HCT116 (cell line): ENCODE measurements around the gene SEMA5A. TPM values are rescaled to one million over a fixed set of nuclear protein-coding genes. Genes with fewer than 3 reads are reported as not detected.

Source experiments
- ATAC-seq: fragments of 200-7000 bp; cut with Tn5 transposase; 2 replicates; pipeline ENCODE4 v1.9.1; 2020; ENCODE audit warnings: mild to moderate bottlenecking, moderate library complexity
- BruUV-seq: library from RNA; stranded (reverse); fragments of 400-500 nt; replicated peaks from 2 replicates; lab custom pipeline; 2021; lab: Mats Ljungman, UMichigan
- CTCF ChIA-PET: fragments of 300-600 bp; sonication (Branson Sonifier 250); formaldehyde crosslinking; loops from one replicate; lab custom pipeline; 2021; ENCODE audit warnings: antibody characterized with exemption; lab: Charles Lee
- POLR2A ChIA-PET: fragments of 300-600, 350-600 bp; sonication (Branson Sonifier 250); formaldehyde crosslinking; loops from one replicate; lab custom pipeline; 2021; ENCODE audit warnings: antibody characterized with exemption; lab: Charles Lee
- RAD21 ChIA-PET, 2 experiments: fragments of 300-600 bp; sonication (Branson Sonifier 250); formaldehyde crosslinking; loops; one replicate each; lab custom pipeline; 2023; ENCODE audit warnings: low total read pairs in 2 of 2; ENCODE audit not compliant: uncharacterized antibody in 2 of 2, unreplicated experiment in 2 of 2, low non-redundant PET in 1 of 2; lab: Charles Lee
- DNase-seq: peaks from one replicate; pipeline ENCODE4 v3.0.0-alpha.2; 2010; ENCODE audit warnings: low read depth, low spot score
- H2AFZ ChIP-seq: fragments of 200-600 bp; shearing (Covaris generic), sonication (generic); 2 replicates; pipeline ENCODE4 v1.6.1; 2017; ENCODE audit warnings: low read depth, mixed run types, mixed read lengths, antibody characterized with exemption, low read length; ENCODE audit not compliant: poor library complexity, severe bottlenecking
- H3K27ac ChIP-seq: 2 replicates; pipeline ENCODE4 v1.5.1; 2012; ENCODE audit warnings: low read depth, low read length
- H3K27me3 ChIP-seq: fragments of 200-600 bp; sonication (generic); 2 replicates; pipeline ENCODE4 v1.6.1; 2016; ENCODE audit warnings: mixed run types, low read length, mixed read lengths; ENCODE audit not compliant: insufficient read depth
- H3K36me3 ChIP-seq, 2 experiments: fragments of 200-500 bp in 1 of 2; fragments of 200-600 bp in 1 of 2; sonication (Bioruptor generic) in 1 of 2; sonication (generic) in 1 of 2; 2 replicates each; pipeline versions ENCODE4 v1.5.1 to v1.6.1; 2014 to 2016; ENCODE audit warnings: low read length in 2 of 2, inconsistent platforms in 1 of 2, mixed read lengths in 1 of 2, mixed run types in 1 of 2; ENCODE audit not compliant: insufficient read depth in 2 of 2, control insufficient read depth in 1 of 2
- H3K4me1 ChIP-seq, 2 experiments: fragments of 200-600 bp in 1 of 2; sonication (generic) in 1 of 2; 2 replicates each; pipeline versions ENCODE4 v1.5.1 to v1.6.1; 2012 to 2017; ENCODE audit warnings: low read length in 2 of 2, inconsistent platforms in 1 of 2, mild to moderate bottlenecking in 1 of 2, mixed read lengths in 1 of 2, mixed run types in 1 of 2, moderate library complexity in 1 of 2; ENCODE audit not compliant: insufficient read depth in 2 of 2, control insufficient read depth in 1 of 2
- H3K4me2 ChIP-seq: fragments of 200-600 bp; sonication (generic); 2 replicates; pipeline ENCODE4 v1.6.1; 2017; ENCODE audit warnings: mixed run types, low read length, mixed read lengths
- H3K4me3 ChIP-seq, 2 experiments: fragments of 200-600 bp in 1 of 2; sonication (generic) in 1 of 2; replicated peaks in 1 of 2; 2 replicates each; pipeline ENCODE4 v1.5.1; 2011 to 2016; ENCODE audit warnings: low read length in 2 of 2, control low read depth in 1 of 2, low read depth in 1 of 2, mild to moderate bottlenecking in 1 of 2, mixed read lengths in 1 of 2, mixed run types in 1 of 2
- H3K79me2 ChIP-seq: fragments of 200-600 bp; sonication (generic); 2 replicates; pipeline ENCODE4 v1.6.1; 2017; ENCODE audit warnings: mild to moderate bottlenecking, mixed run types, low read length, moderate library complexity, mixed read lengths; ENCODE audit not compliant: insufficient read depth
- H3K9ac ChIP-seq: fragments of 200-600 bp; sonication (generic); 2 replicates; pipeline ENCODE4 v1.6.1; 2016; ENCODE audit warnings: low read length, mixed read lengths
- H3K9me2 ChIP-seq: fragments of 200-600 bp; sonication (generic), shearing (Covaris generic); 2 replicates; pipeline ENCODE4 v1.6.1; 2017; ENCODE audit warnings: mixed run types, mild to moderate bottlenecking, moderate library complexity; ENCODE audit not compliant: insufficient read depth
- H3K9me3 ChIP-seq, 2 experiments: fragments of 200-500 bp in 1 of 2; fragments of 200-600 bp in 1 of 2; sonication (Bioruptor generic) in 1 of 2; sonication (generic) in 1 of 2; 2 replicates each; pipeline ENCODE4 v1.6.1; 2014 to 2017; ENCODE audit warnings: low read length in 2 of 2, mixed read lengths in 2 of 2, inconsistent platforms in 1 of 2, low read depth in 1 of 2, mild to moderate bottlenecking in 1 of 2, mixed run types in 1 of 2, moderate library complexity in 1 of 2; ENCODE audit not compliant: control insufficient read depth in 1 of 2, insufficient read depth in 1 of 2
- H4K20me1 ChIP-seq: fragments of 200-600 bp; sonication (generic), shearing (Covaris generic); 2 replicates; pipeline ENCODE4 v1.6.1; 2017; ENCODE audit warnings: mixed run types, mild to moderate bottlenecking, moderate library complexity; ENCODE audit not compliant: insufficient read depth
- CBX3 ChIP-seq: IDR thresholded peaks from 2 replicates; pipeline ENCODE4 v1.6.1; 2012; ENCODE audit warnings: low read depth
- CEBPB ChIP-seq: IDR thresholded peaks from 2 replicates; pipeline ENCODE4 v1.6.1; 2012; ENCODE audit warnings: low read depth
- CTCF ChIP-seq, 3 experiments: fragments of 200-600 bp in 1 of 3; sonication (generic) in 1 of 3; IDR thresholded peaks in 2 of 3; conservative IDR thresholded peaks in 1 of 3; 2 replicates each; pipeline ENCODE4 v1.5.1; 2012 to 2017; ENCODE audit warnings: low read depth in 2 of 3, low read length in 2 of 3, antibody characterized with exemption in 1 of 3, borderline replicate concordance in 1 of 3, control low read depth in 1 of 3, mild to moderate bottlenecking in 1 of 3, mixed read lengths in 1 of 3, mixed run types in 1 of 3, moderate library complexity in 1 of 3; ENCODE audit not compliant: insufficient read depth in 1 of 3
- EGR1 ChIP-seq: IDR thresholded peaks from 2 replicates; pipeline ENCODE4 v1.6.1; 2012; ENCODE audit warnings: low read depth
- ELF1 ChIP-seq: IDR thresholded peaks from 2 replicates; pipeline ENCODE4 v1.6.1; 2012; ENCODE audit warnings: low read depth, borderline replicate concordance
- FOSL1 ChIP-seq: IDR thresholded peaks from 2 replicates; pipeline ENCODE4 v1.6.1; 2012; ENCODE audit warnings: low read depth
- JUND ChIP-seq: IDR thresholded peaks from 2 replicates; pipeline ENCODE4 v1.6.1; 2012
- MAX ChIP-seq: IDR thresholded peaks from 2 replicates; pipeline ENCODE4 v1.6.1; 2012
- POLR2A ChIP-seq: IDR thresholded peaks from 2 replicates; pipeline ENCODE4 v1.7.0; 2011; ENCODE audit warnings: borderline replicate concordance; ENCODE audit not compliant: insufficient read depth, insufficient read length; ENCODE audit errors: extremely low read depth
- POLR2AphosphoS5 ChIP-seq: IDR thresholded peaks from 2 replicates; pipeline ENCODE4 v1.6.1; 2011; ENCODE audit warnings: mild to moderate bottlenecking, low read depth, low read length, moderate library complexity
- RAD21 ChIP-seq: IDR thresholded peaks from 2 replicates; pipeline ENCODE4 v1.6.1; 2012; ENCODE audit warnings: low read depth, mild to moderate bottlenecking
- SIN3A ChIP-seq: IDR thresholded peaks from 2 replicates; pipeline ENCODE4 v1.6.1; 2012; ENCODE audit warnings: low read depth
- SP1 ChIP-seq: IDR thresholded peaks from 2 replicates; pipeline ENCODE4 v1.6.1; 2012; ENCODE audit warnings: low read depth
- SRF ChIP-seq: IDR thresholded peaks from 2 replicates; pipeline ENCODE4 v1.6.1; 2012; ENCODE audit warnings: low read depth
- YY1 ChIP-seq: IDR thresholded peaks from 2 replicates; pipeline ENCODE4 v1.6.1; 2011; ENCODE audit warnings: low read length, low read depth, moderate library complexity, mild to moderate bottlenecking; ENCODE audit not compliant: insufficient replicate concordance; ENCODE audit errors: extremely low read depth
- ZBTB33 ChIP-seq: IDR thresholded peaks from 2 replicates; pipeline ENCODE4 v1.6.1; 2011; ENCODE audit warnings: mild to moderate bottlenecking, low read length, moderate library complexity; ENCODE audit not compliant: insufficient replicate concordance; ENCODE audit errors: extremely low read depth
- ZFX ChIP-seq: fragments of 450-650 bp; IDR thresholded peaks from 2 replicates; pipeline ENCODE4 v1.6.1; 2017
- ZNF274 ChIP-seq: fragments of 200-500 bp; sonication (Bioruptor generic); IDR thresholded peaks from 2 replicates; pipeline ENCODE4 v1.6.1; 2014; ENCODE audit warnings: mild to moderate bottlenecking, low read depth, low read length, inconsistent platforms
- intact Hi-C: fragments of 100-400 bp; cut with micrococcal nuclease; formaldehyde crosslinking; loops from 2 replicates; pipeline ENCODE4 v1.10.0; 2022
- total RNA-seq: library from RNA; stranded (reverse); gene quantifications from one replicate; pipeline ENCODE4 v1.2.1, GENCODE V29; 2021; ENCODE audit not compliant: unreplicated experiment

Gene SEMA5A
- total RNA-seq, 1 experiment from 2014 or later = 0.02 TPM

- intact Hi-C loops = no loop called here
- no peak overlapping the region for H3K27ac ChIP-seq
- H3K4me1 ChIP-seq = no peaks in the 10 kb centered on the region
- DNase-seq (no peak), ATAC-seq (no peak)
- ChIA-PET POLR2A (no interaction called here), CTCF (no interaction called here), RAD21 (interaction anchor here in 1 of 2 experiments (0.5 kb wide), 1 partner anchor 1714 kb away, joined by 5 read pairs; no protein-coding TSS in a partner anchor)
- H4K20me1 ChIP-seq = no peaks in the 10 kb centered on the region
- TF ChIP-seq FOSL1 (no peak), SRF (no peak), MAX (no peak), SIN3A (no peak), CBX3 (no peak), RAD21 (no peak), JUND (no peak), ZNF274 (no peak), CTCF (IDR thresholded peaks at IDR 0.05 in 2 of 3, conservative IDR thresholded peaks at IDR 0.05 in 1 of 3; ENCODE audit: borderline replicate concordance in 1 of 3, insufficient read depth in 1 of 3, low read depth in 2 of 3, low read length in 2 of 3) (no peak), YY1 (no peak), SP1 (no peak), CEBPB (no peak), POLR2AphosphoS5 (no peak), ZBTB33 (no peak), POLR2A (no peak), ELF1 (no peak), EGR1 (no peak), ZFX (no peak)
- no peak overlapping the region for H2AFZ ChIP-seq
- H3K4me2 ChIP-seq = no peak overlapping the region
- H3K79me2 ChIP-seq = no peaks in the 10 kb centered on the region
- no peak overlapping the region for H3K9ac ChIP-seq
- H3K36me3 ChIP-seq = no peaks in the 10 kb centered on the region
- H3K27me3 ChIP-seq = no peaks in the 10 kb centered on the region
- H3K9me2 ChIP-seq = no peaks in the 10 kb centered on the region
- H3K9me3 ChIP-seq = peaks cover 0 to 6% of the 10 kb centered on the region in 2 experiments; a peak in 3 of 4 replicates
- H3K4me3 ChIP-seq = no peak overlapping the region
- BruUV-seq = no TSS peak
Measured at GRCh38 chr5:9564752-9565151, 18.9 kb upstream of the SEMA5A start.
